H1 (cell line): ENCODE data around the gene ASIC5. TPM values are rescaled to one million over a fixed set of nuclear protein-coding genes. Genes with fewer than 3 reads are reported as not detected.

ENCODE experiments used
- JUN ChIP-seq: IDR thresholded peaks from 2 replicates; pipeline ENCODE4 v1.6.1; 2011; ENCODE audit warnings: low read depth, mild to moderate bottlenecking, improper control_type of control experiment, low read length
- KDM4A ChIP-seq: IDR thresholded peaks from one replicate; pipeline ENCODE4 v1.7.1; 2012; ENCODE audit warnings: low read depth, mild to moderate bottlenecking, moderate library complexity, low read length, inconsistent platforms; ENCODE audit not compliant: severe bottlenecking
- SRF ChIP-seq: IDR thresholded peaks from 2 replicates; pipeline ENCODE4 v1.6.1; 2011; ENCODE audit warnings: mild to moderate bottlenecking, low read depth, low read length, moderate library complexity
- polyA plus RNA-seq, 7 experiments: library from polyadenylated mRNA; depleted of rRNA in 3 of 7; stranded (reverse) in 5 of 7; unstranded in 2 of 7; fragments of >200 nt in 5 of 7; fragments of 200-250 nt in 2 of 7; gene quantifications; 1 replicate in 5 of 7; 2 replicates in 1 of 7; 4 replicates in 1 of 7; pipeline versions ENCODE4 v1.2.1 to v1.2.3, GENCODE V29; 2011 to 2013; ENCODE audit warnings: missing spikeins in 2 of 7, mixed read lengths in 2 of 7
- total RNA-seq: library from RNA; stranded (reverse); fragmentation: NEBNext Ultra II Directional; extraction: Animal tissue kit (Norgen Biotek cat#: 25700); gene quantifications from 2 replicates; pipeline ENCODE4 v1.2.1, GENCODE V29; 2021

The ASIC5 gene
- total and polyA plus RNA-seq, 2 of the 8 experiments (the other 6 are each of a cell fraction or from before 2014, with no cell fraction given): not detected

DNA sequence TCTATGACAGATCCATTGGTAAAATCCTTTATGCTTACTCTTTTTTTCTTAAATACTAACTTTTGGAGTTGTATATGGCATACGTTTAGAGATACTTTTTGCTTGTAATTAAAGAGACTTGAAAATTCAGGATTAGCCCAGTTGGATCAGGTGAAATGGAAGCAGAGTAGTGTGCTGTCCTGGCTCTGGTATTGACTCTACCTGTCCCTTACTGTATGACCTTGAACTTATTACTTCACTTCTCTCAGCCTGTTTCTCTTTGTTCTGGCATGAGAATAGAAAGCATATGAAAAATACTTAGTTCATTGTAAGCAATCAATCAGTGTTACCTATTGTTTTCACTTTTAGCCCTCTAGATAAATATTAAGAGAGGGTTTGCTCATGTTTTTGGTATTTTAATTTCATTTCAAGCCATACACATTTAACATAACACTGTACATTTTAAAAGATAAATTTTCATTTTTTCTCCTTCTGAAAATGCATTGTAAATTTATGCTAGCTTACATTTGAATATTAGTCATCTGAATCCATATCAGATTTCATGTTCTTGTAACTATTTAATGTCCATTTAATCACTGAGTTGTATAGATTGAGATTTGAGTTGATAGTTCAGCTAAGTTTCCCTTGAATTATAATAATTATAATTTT is 71.4 kb downstream of the ASIC5 start (continued):
- TF ChIP-seq SRF: no peak
- no peak for TF ChIP-seq JUN
- no peak for TF ChIP-seq KDM4A
